ENCODE data around the gene OR2V1.
"Not testable (repeated sequence)": the region's sequence is repeated elsewhere in the genome, so short reads cannot be mapped to it uniquely, and the experiment has no call there.

The OR2V1 gene

GRCh38 chr5:181101030-181101641 lies 29.8 kb downstream of the OR2V1 start:
- DNase-seq, result not testable (repeated sequence)

- no peak for DNase-seq
Measured at GRCh38 chr5:181100121-181100875, 30.7 kb downstream of the OR2V1 start.

GRCh38 chr5:181099602-181100086 lies 31.3 kb downstream of the OR2V1 start:
- no peak for DNase-seq

GRCh38 chr5:181098762-181099601 lies 32.0 kb downstream of the OR2V1 start:
- DNase-seq, result no peak

- DNase-seq, result not testable (repeated sequence)
Measured at GRCh38 chr5:181097759-181098491, 33.0 kb downstream of the OR2V1 start.

- not testable (repeated sequence) for DNase-seq
Measured at GRCh38 chr5:181097383-181097753, 33.6 kb downstream of the OR2V1 start.

GRCh38 chr5:181096721-181097382 lies 34.1 kb downstream of the OR2V1 start:
- not testable (repeated sequence) for DNase-seq

GRCh38 chr5:181095162-181095561 lies 35.8 kb downstream of the OR2V1 start:
- not testable (repeated sequence) for DNase-seq

GRCh38 chr5:181092428-181092827 lies 38.5 kb downstream of the OR2V1 start:
- no peak for DNase-seq

GRCh38 chr5:181088289-181088688 lies 42.7 kb downstream of the OR2V1 start:
- no peak for DNase-seq

GRCh38 chr5:181087309-181087708 lies 43.7 kb downstream of the OR2V1 start:
- DNase-seq, result no peak

GRCh38 chr5:181086884-181087205 lies 44.1 kb downstream of the OR2V1 start:
- no peak for DNase-seq

- DNase-seq, result no peak
Measured at GRCh38 chr5:181086026-181086883, 44.7 kb downstream of the OR2V1 start.

GRCh38 chr5:181084621-181085195 lies 46.3 kb downstream of the OR2V1 start:
- no peak for DNase-seq

- no peak for DNase-seq
Measured at GRCh38 chr5:181081989-181082388, 49.0 kb downstream of the OR2V1 start.

GRCh38 chr5:181076920-181077319 lies 54.0 kb downstream of the OR2V1 start:
- no peak for DNase-seq

Measured in T1000 (cell line).